Naive B cell (primary cell): ENCODE data around the gene OR2V1. TPM values are rescaled to one million over a fixed set of nuclear protein-coding genes. Genes with fewer than 3 reads are reported as not detected.
"Not testable (repeated sequence)": the region's sequence is repeated elsewhere in the genome, so short reads cannot be mapped to it uniquely, and the experiment has no call there.

Experiments used
- ATAC-seq, 2 donors: fragments of 150-1000 bp; cut with Tn5 transposase; 2 replicates each; pipeline ENCODE4 v1.10.0; 2021; ENCODE audit warnings: low read depth in 2 of 2, mild to moderate bottlenecking in 2 of 2, moderate library complexity in 2 of 2
- DNase-seq: peaks from one replicate; pipeline ENCODE4 v3.0.0; 2022
- H3K27ac Mint-ChIP-seq, 6 donors: one replicate each; pipeline ENCODE4 v1.8.0; 2020 to 2022; ENCODE audit warnings: mild to moderate bottlenecking in 6 of 6, mixed read lengths in 6 of 6, moderate library complexity in 5 of 6, inconsistent platforms in 2 of 6
- H3K27me3 Mint-ChIP-seq, 3 donors: one replicate each; pipeline ENCODE4 v1.8.0; 2021 to 2022; ENCODE audit warnings: mixed read lengths in 3 of 3, mild to moderate bottlenecking in 1 of 3
- H3K36me3 Mint-ChIP-seq, 2 donors: one replicate each; pipeline ENCODE4 v1.8.0; 2020 to 2022; ENCODE audit warnings: mixed read lengths in 2 of 2, inconsistent platforms in 1 of 2, mild to moderate bottlenecking in 1 of 2
- H3K4me1 Mint-ChIP-seq, 3 donors: one replicate each; pipeline ENCODE4 v1.8.0; 2020 to 2022; ENCODE audit warnings: mixed read lengths in 3 of 3, inconsistent platforms in 1 of 3, mild to moderate bottlenecking in 1 of 3, moderate library complexity in 1 of 3
- H3K4me3 Mint-ChIP-seq, 8 donors: one replicate each; pipeline ENCODE4 v1.8.0; 2020 to 2022; ENCODE audit warnings: mild to moderate bottlenecking in 8 of 8, mixed read lengths in 8 of 8, moderate library complexity in 8 of 8, inconsistent platforms in 2 of 8
- H3K9me3 Mint-ChIP-seq, 7 donors: one replicate each; pipeline ENCODE4 v1.8.0; 2020 to 2022; ENCODE audit warnings: mixed read lengths in 7 of 7, mild to moderate bottlenecking in 5 of 7, inconsistent platforms in 2 of 7, moderate library complexity in 1 of 7
- polyA plus RNA-seq, 6 donors: library from polyadenylated mRNA; unstranded; fragments of 300-500 nt; fragmentation: Illumina TruSeq; gene quantifications; one replicate each; pipeline ENCODE4 v1.2.3, GENCODE V29; 2021; ENCODE audit warnings: low read depth in 6 of 6

The OR2V1 gene
- polyA plus RNA-seq, 6 donors from 2014 or later: not detected

- Mint-ChIP-seq H3K27ac (no peak overlapping the region), H3K9me3 (peaks cover 0 to 19% (median 9%) of the 10 kb centered on the region in 7 donors)
- ATAC-seq: no peak
Measured at GRCh38 chr5:181118369-181118768, 12.6 kb downstream of the OR2V1 start.

DNA sequence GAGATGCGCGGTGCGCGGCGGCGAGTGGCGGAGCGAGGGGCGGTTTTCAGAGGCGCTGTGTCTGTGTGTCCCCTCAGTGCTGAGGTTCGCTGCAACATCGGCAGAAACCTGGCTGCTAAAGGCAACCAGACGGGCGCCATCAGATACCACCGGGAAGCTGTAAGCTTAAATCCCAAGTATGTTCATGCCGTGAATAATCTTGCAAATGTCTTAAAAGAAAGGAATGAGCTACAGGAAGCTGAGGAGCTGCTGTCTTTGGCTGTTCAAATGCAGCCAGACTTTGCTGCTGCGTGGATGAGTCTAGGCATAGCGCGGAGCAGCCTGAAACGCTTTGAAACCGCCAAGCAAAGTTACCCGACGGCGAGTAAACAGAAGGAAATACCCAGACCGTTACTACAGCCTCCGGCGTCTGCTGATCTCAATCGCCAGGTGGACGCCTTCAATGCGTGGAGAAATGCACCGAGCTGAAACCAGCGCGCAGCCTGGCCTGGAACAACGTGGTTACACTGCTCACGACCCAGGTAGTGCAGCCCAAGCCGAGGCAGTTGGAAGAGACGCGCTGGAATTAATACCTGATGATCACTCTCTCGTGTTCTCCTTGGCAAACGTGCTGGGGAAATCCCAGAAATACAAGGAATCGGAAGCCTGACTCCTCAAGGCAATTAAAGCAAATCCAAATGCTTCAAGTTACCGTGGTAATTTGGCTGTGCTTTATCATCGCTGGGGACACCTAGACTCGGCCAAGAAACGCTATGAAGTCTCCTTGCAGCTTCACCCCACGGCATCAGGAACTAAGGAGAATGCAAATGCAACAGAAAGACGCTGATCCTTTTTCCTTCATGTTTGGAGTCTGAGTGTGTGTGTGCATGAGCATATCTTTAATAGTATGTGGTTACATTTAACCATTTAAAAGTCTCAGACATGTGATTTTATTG, 15.9 kb downstream of the OR2V1 start:
- Mint-ChIP-seq H3K4me3 (peak overlapping the region in 5 of 8 donors; percentile 16 to 68 (median 54)), H3K4me1 (peaks cover 6 to 14% (median 13%) of the 10 kb centered on the region in 3 donors), H3K36me3 (peaks cover 3 to 7% of the 10 kb centered on the region in 2 donors), H3K27ac (peak overlapping the region in 3 of 6 donors; percentile 28 to 89 (median 77)), H3K9me3 (peaks cover 0 to 19% (median 8%) of the 10 kb centered on the region in 7 donors), H3K27me3 (peaks cover 70 to 88% (median 82%) of the 10 kb centered on the region in 3 donors)
- DNase-seq: peak; percentile 26
- ATAC-seq: peak; percentile 65 to 89

More at GRCh38 chr5:181118369-181118768, 12.6 kb downstream of the OR2V1 start:
- DNase-seq: no peak
- H3K27me3 Mint-ChIP-seq: peaks cover 83 to 90% (median 87%) of the 10 kb centered on the region in 3 donors
- peaks cover 6 to 14% (median 13%) of the 10 kb centered on the region in 3 donors for H3K4me1 Mint-ChIP-seq
- no peak overlapping the region for H3K4me3 Mint-ChIP-seq
- H3K36me3 Mint-ChIP-seq: peaks cover 3 to 7% of the 10 kb centered on the region in 2 donors

GRCh38 chr5:181114284-181114843, 16.6 kb downstream of the OR2V1 start:
- Mint-ChIP-seq H3K4me1 (peaks cover 6 to 14% (median 13%) of the 10 kb centered on the region in 3 donors), H3K27me3 (peaks cover 67 to 89% (median 82%) of the 10 kb centered on the region in 3 donors), H3K4me3 (peak overlapping the region in 1 of 8 donors; percentile 16), H3K27ac (peak overlapping the region in 3 of 6 donors; percentile 9 to 89 (median 28)), H3K36me3 (peaks cover 3 to 7% of the 10 kb centered on the region in 2 donors), H3K9me3 (peaks cover 0 to 19% (median 8%) of the 10 kb centered on the region in 7 donors)
- ATAC-seq: no peak
- no peak for DNase-seq

DNA sequence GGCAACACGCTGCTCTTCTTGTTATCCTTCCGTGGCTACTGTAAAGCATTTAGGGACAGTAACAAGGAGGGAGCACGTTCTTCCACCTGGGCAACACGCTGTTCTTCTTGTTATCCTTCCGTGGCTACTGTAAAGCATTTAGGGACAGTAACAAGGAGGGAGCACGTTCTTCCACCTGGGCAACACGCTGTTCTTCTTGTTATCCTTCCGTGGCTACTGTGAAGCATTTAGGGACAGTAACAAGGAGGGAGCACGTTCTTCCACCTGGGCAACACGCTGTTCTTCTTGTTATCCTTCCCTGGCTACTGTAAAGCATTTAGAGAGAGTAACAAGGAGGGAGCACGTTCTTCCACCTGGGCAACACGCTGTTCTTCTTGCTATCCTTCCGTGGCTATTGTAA, 17.4 kb downstream of the OR2V1 start:
- ATAC-seq, H3K4me3 Mint-ChIP-seq, H3K27ac Mint-ChIP-seq, DNase-seq, H3K36me3 Mint-ChIP-seq: not testable (repeated sequence)
- peaks cover 67 to 89% (median 82%) of the 10 kb centered on the region in 3 donors for H3K27me3 Mint-ChIP-seq
- peaks cover 0 to 19% (median 8%) of the 10 kb centered on the region in 7 donors for H3K9me3 Mint-ChIP-seq
- peaks cover 6 to 14% (median 13%) of the 10 kb centered on the region in 3 donors for H3K4me1 Mint-ChIP-seq

- Mint-ChIP-seq H3K9me3 (peaks cover 0 to 19% (median 8%) of the 10 kb centered on the region in 7 donors), H3K27ac (no peak overlapping the region), H3K27me3 (peaks cover 65 to 90% (median 82%) of the 10 kb centered on the region in 3 donors), H3K36me3 (peaks cover 3 to 6% of the 10 kb centered on the region in 2 donors), H3K4me1 (peaks cover 6 to 14% (median 13%) of the 10 kb centered on the region in 3 donors), H3K4me3 (no peak overlapping the region)
- no peak for ATAC-seq
- DNase-seq: no peak
Measured at GRCh38 chr5:181112476-181112875, 18.5 kb downstream of the OR2V1 start.

DNA sequence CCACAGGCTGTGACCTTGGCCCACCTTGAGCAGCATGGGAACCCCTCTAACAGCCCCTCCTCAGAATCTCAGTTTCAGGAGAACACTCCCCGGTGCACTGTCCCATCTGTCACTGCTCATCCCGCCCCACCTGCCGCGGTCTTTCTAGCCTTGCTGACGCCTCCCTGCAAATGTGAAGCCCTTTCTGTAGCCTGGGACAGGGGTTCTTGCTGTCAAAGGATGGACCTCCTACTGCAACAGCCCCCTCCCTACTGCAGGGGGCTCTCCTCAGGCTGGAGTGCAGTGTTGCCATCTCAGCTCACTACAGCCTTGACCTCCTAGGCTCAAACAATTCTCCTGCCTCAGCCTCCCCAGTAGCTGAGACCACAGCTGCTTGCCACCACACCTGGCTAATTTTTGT, 20.0 kb downstream of the OR2V1 start:
- H3K4me1 Mint-ChIP-seq: peaks cover 6 to 14% (median 14%) of the 10 kb centered on the region in 3 donors
- H3K27me3 Mint-ChIP-seq: peaks cover 58 to 89% (median 79%) of the 10 kb centered on the region in 3 donors
- peak overlapping the region in 1 of 6 donors; percentile 82 for H3K27ac Mint-ChIP-seq
- ATAC-seq (no peak), DNase-seq (no peak)
- no peak overlapping the region for H3K4me3 Mint-ChIP-seq
- H3K36me3 Mint-ChIP-seq: no peaks in the 10 kb centered on the region
- H3K9me3 Mint-ChIP-seq: peaks cover 0 to 19% (median 8%) of the 10 kb centered on the region in 7 donors

- H3K4me3 Mint-ChIP-seq: no peak overlapping the region
- no peak overlapping the region for H3K27ac Mint-ChIP-seq
- no peaks in the 10 kb centered on the region for H3K36me3 Mint-ChIP-seq
- H3K27me3 Mint-ChIP-seq: peaks cover 57 to 91% (median 80%) of the 10 kb centered on the region in 3 donors
- H3K9me3 Mint-ChIP-seq: peaks cover 0 to 9% (median under 1%) of the 10 kb centered on the region in 7 donors
- H3K4me1 Mint-ChIP-seq: peaks cover 5 to 16% (median 13%) of the 10 kb centered on the region in 3 donors
- DNase-seq (no peak), ATAC-seq (no peak)
Measured at GRCh38 chr5:181109489-181110013, 21.4 kb downstream of the OR2V1 start.

DNA sequence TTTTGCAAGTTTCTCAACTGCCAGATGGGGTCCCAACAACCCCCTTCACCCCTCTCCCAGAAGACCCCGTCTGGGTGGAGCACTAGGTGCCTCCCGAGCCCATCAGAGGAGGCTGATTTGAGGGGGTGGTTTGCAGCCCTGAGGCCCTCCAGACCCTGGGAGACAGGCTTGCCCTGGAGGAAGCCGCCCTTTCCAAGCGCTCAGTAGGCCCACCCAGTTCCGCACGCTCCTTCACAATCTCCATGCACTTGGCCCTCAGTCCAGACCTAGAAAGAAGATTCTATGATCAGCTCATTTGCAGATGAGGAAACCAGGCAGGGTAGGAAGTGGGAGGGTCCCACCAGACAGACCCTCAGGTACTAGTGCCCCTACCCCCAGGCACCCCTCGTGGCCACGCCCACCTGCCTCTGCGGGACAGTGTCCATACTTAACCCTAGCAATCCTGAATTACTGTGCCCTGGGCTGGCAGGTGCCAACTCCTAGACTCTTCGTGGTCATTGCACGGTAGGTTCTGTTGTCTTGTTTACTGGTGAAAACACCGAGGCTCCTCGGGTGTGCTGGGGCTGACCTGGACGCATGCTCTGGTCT, 22.3 kb downstream of the OR2V1 start:
- H3K36me3 Mint-ChIP-seq: peaks cover 0 to 7% of the 10 kb centered on the region in 2 donors
- no peak overlapping the region for H3K4me3 Mint-ChIP-seq
- peaks cover 0 to 7% (median 2%) of the 10 kb centered on the region in 7 donors for H3K9me3 Mint-ChIP-seq
- peaks cover 10 to 20% (median 16%) of the 10 kb centered on the region in 3 donors for H3K4me1 Mint-ChIP-seq
- no peak for ATAC-seq
- no peak for DNase-seq
- peaks cover 58 to 90% (median 80%) of the 10 kb centered on the region in 3 donors for H3K27me3 Mint-ChIP-seq
- no peak overlapping the region for H3K27ac Mint-ChIP-seq

GRCh38 chr5:181107699-181108098, 23.3 kb downstream of the OR2V1 start:
- H3K27me3 Mint-ChIP-seq: peaks cover 58 to 86% (median 80%) of the 10 kb centered on the region in 3 donors
- no peak for ATAC-seq

GRCh38 chr5:181105391-181106025, 25.5 kb downstream of the OR2V1 start:
- ATAC-seq (peak; percentile 35 to 40), DNase-seq (no peak)
- H3K27ac Mint-ChIP-seq: peak overlapping the region in 1 of 6 donors; percentile 12
- H3K9me3 Mint-ChIP-seq: peaks cover 0 to 7% (median 2%) of the 10 kb centered on the region in 7 donors
- peaks cover 10 to 20% (median 16%) of the 10 kb centered on the region in 3 donors for H3K4me1 Mint-ChIP-seq
- peak overlapping the region in 4 of 8 donors; percentile 5 to 75 (median 22) for H3K4me3 Mint-ChIP-seq
- peaks cover 49 to 64% (median 63%) of the 10 kb centered on the region in 3 donors for H3K27me3 Mint-ChIP-seq
- peaks cover 0 to 7% of the 10 kb centered on the region in 2 donors for H3K36me3 Mint-ChIP-seq

More at GRCh38 chr5:181107699-181108098, 23.3 kb downstream of the OR2V1 start:
- DNase-seq: no peak
- Mint-ChIP-seq H3K27ac (no peak overlapping the region), H3K9me3 (peaks cover 0 to 7% (median 2%) of the 10 kb centered on the region in 7 donors), H3K36me3 (peaks cover 0 to 7% of the 10 kb centered on the region in 2 donors), H3K4me1 (peaks cover 10 to 20% (median 16%) of the 10 kb centered on the region in 3 donors), H3K4me3 (no peak overlapping the region)

- DNase-seq, H3K36me3 Mint-ChIP-seq, ATAC-seq, H3K9me3 Mint-ChIP-seq: not testable (repeated sequence)
- Mint-ChIP-seq H3K4me1 (peaks cover 10 to 24% (median 16%) of the 10 kb centered on the region in 3 donors), H3K27me3 (peaks cover 48 to 64% (median 63%) of the 10 kb centered on the region in 3 donors), H3K27ac (peak overlapping the region in 1 of 6 donors; percentile 19), H3K4me3 (peak overlapping the region in 5 of 8 donors; percentile 19 to 86 (median 73))
Measured at GRCh38 chr5:181104606-181105390, 26.2 kb downstream of the OR2V1 start.
